ENCODE results near the gene AKR1D1.

- TF ChIP-seq CTCF (conservative IDR thresholded peaks at IDR 0.05) (no peak), ZFX (IDR thresholded peaks at IDR 0.05) (no peak)
Observed at GRCh38 chr7:138077809-138078208, 1.6 kb downstream of the AKR1D1 start.

Data from C4-2B (cell line).